Measurements from ENCODE around the gene CIDEB. TPM values are rescaled to one million over a fixed set of nuclear protein-coding genes. Genes with fewer than 3 reads are reported as not detected.

The CIDEB gene
- total RNA-seq, 1 experiment from 2014 or later, result not detected

DNA sequence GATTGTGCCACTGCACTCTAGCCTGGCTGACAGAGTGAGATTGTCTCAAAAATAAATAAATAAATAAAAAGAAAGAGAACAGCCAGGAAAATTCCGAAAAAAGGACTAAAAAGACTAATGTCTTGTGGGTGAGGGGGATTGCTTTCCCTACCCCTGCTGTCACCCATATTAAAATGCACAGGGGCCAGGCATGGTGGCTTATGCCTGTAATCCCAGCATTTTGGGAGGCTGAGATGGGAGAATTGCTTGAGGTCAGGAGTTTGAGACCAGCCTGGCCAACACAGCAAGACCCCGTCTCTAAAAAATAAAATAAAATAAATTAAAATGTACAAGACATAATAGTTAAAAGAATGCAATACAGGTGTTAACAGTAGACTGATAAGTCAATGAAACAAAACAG, 14.3 kb downstream of the CIDEB start:
- H3K36me3 Mint-ChIP-seq (ENCODE audit: insufficient read depth in 1 of 3, low read depth in 3 of 3), result peaks cover 7 to 48% (median 17%) of the 10 kb centered on the region in 3 experiments
- no CpG with 5 or more reads among the region's 2 CpGs for WGBS (ENCODE audit: extremely low coverage, insufficient read length, low lambda C conversion rate)
- H3K23me2 ChIP-seq (ENCODE audit: insufficient read length, low read depth, low read length, poor library complexity, severe bottlenecking), result no peaks in the 10 kb centered on the region

More for the DNA sequence above, 14.3 kb downstream of the CIDEB start:
- H3K27ac ChIP-seq (ENCODE audit: insufficient read length, low read depth, low read length), result no peak overlapping the region
- H2BK20ac ChIP-seq (ENCODE audit: low read depth, low read length, poor library complexity, severe bottlenecking), result no peak overlapping the region
- no peaks in the 10 kb centered on the region for H3K79me1 ChIP-seq (ENCODE audit: insufficient read depth, low read depth, low read length, poor library complexity, severe bottlenecking)
- no peaks in the 10 kb centered on the region for H3K79me2 ChIP-seq (ENCODE audit: insufficient read depth, low read length)
- H3K9me3 ChIP-seq (ENCODE audit: control insufficient read depth, low read depth, low read length), result no peaks in the 10 kb centered on the region
- TF ChIP-seq, protein P1, sequence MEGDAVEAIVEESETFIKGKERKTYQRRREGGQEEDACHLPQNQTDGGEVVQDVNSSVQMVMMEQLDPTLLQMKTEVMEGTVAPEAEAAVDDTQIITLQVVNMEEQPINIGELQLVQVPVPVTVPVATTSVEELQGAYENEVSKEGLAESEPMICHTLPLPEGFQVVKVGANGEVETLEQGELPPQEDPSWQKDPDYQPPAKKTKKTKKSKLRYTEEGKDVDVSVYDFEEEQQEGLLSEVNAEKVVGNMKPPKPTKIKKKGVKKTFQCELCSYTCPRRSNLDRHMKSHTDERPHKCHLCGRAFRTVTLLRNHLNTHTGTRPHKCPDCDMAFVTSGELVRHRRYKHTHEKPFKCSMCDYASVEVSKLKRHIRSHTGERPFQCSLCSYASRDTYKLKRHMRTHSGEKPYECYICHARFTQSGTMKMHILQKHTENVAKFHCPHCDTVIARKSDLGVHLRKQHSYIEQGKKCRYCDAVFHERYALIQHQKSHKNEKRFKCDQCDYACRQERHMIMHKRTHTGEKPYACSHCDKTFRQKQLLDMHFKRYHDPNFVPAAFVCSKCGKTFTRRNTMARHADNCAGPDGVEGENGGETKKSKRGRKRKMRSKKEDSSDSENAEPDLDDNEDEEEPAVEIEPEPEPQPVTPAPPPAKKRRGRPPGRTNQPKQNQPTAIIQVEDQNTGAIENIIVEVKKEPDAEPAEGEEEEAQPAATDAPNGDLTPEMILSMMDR (conservative IDR thresholded peaks at IDR 0.05), result no peak
- no peak overlapping the region for H2BK12ac ChIP-seq (ENCODE audit: insufficient read length, low read depth, low read length)
- no peak overlapping the region for H3K23ac ChIP-seq (ENCODE audit: insufficient read length, low read depth, low read length)
- H3K4ac ChIP-seq (ENCODE audit: low read depth, low read length), result no peak overlapping the region
- H2BK15ac ChIP-seq (ENCODE audit: low read depth, low read length), result no peak overlapping the region
- no peak overlapping the region for H4K8ac ChIP-seq (replicated peaks; ENCODE audit: insufficient read length, low read depth, low read length)
- peaks cover 8 to 10% of the 10 kb centered on the region in 2 experiments for H3K4me1 Mint-ChIP-seq
- H3K14ac ChIP-seq (ENCODE audit: insufficient read depth, low read length), result no peak overlapping the region
- H2BK120ac ChIP-seq (ENCODE audit: low read depth, low read length, poor library complexity, severe bottlenecking), result no peak overlapping the region
- H4K5ac ChIP-seq (ENCODE audit: insufficient read length, low read depth, low read length), result no peak overlapping the region
- no peak overlapping the region for H3K56ac ChIP-seq (ENCODE audit: insufficient read length, low read depth, low read length)
- no peak for DNase-seq
- no peaks in the 10 kb centered on the region for H4K20me1 ChIP-seq (ENCODE audit: control insufficient read depth, insufficient read depth, insufficient read length)
- H4K91ac ChIP-seq (ENCODE audit: insufficient read length, low read depth, low read length), result no peak overlapping the region
- no peak overlapping the region for H3K9ac ChIP-seq (ENCODE audit: extremely low read depth, insufficient read length, low read length)
- H2AK5ac ChIP-seq (ENCODE audit: insufficient read length, low read length), result no peak overlapping the region
- H2BK5ac ChIP-seq (ENCODE audit: insufficient read length, low read length), result no peak overlapping the region
- no peak overlapping the region for H3K18ac ChIP-seq (ENCODE audit: insufficient read length, low read depth, low read length)
- H3K27ac Mint-ChIP-seq, result no peak overlapping the region
- H3T11ph ChIP-seq (ENCODE audit: low read length), result no peak overlapping the region
- H3K4me2 ChIP-seq (ENCODE audit: insufficient read depth, insufficient read length, low read length), result no peak overlapping the region
- H3K27me3 ChIP-seq (ENCODE audit: insufficient read depth, low read length), result no peaks in the 10 kb centered on the region
- no peak overlapping the region for H2AFZ ChIP-seq (ENCODE audit: low read length)
- H3K4me1 ChIP-seq (ENCODE audit: insufficient read depth, low read length), result no peaks in the 10 kb centered on the region
- no peak overlapping the region for H3K4me3 Mint-ChIP-seq
- no peaks in the 10 kb centered on the region for H3K27me3 Mint-ChIP-seq (ENCODE audit: low read depth)
- H3K9me3 Mint-ChIP-seq, result no peaks in the 10 kb centered on the region; a peak in 1 of 5 replicates
